ENCODE data around the gene SHMT2.
A peak's percentile ranks its signal among the peaks of the same experiment; 100 is the strongest.

SHMT2 gene

GRCh38 chr12:57229046-57229633, 371 bp upstream of the SHMT2 start:
- peak; percentile 65 for DNase-seq

GRCh38 chr12:57230381-57231155, 1.1 kb downstream of the SHMT2 start:
- no peak for DNase-seq

GRCh38 chr12:57231276-57232021, 1.9 kb downstream of the SHMT2 start:
- DNase-seq, result no peak

- DNase-seq, result no peak
These were observed 2.7 kb downstream of the SHMT2 start for GRCh38 chr12:57232156-57232756.

- no peak for DNase-seq
These were observed 4.1 kb downstream of the SHMT2 start for GRCh38 chr12:57233357-57234232.

- no peak for DNase-seq
These were observed 4.7 kb downstream of the SHMT2 start for GRCh38 chr12:57234233-57234570.

- no peak for DNase-seq
These were observed 5.1 kb downstream of the SHMT2 start for GRCh38 chr12:57234571-57235016.

- DNase-seq, result no peak
These were observed 5.7 kb downstream of the SHMT2 start for GRCh38 chr12:57235017-57235727.

GRCh38 chr12:57235728-57236131, 6.2 kb downstream of the SHMT2 start:
- DNase-seq, result no peak

- no peak for DNase-seq
These were observed 6.9 kb downstream of the SHMT2 start for GRCh38 chr12:57236201-57236924.

GRCh38 chr12:57236925-57237595, 7.5 kb downstream of the SHMT2 start:
- DNase-seq, result no peak

- no peak for DNase-seq
These were observed 8.1 kb downstream of the SHMT2 start for GRCh38 chr12:57237596-57237931.

- DNase-seq, result peak; percentile 59
These were observed 8.7 kb downstream of the SHMT2 start for GRCh38 chr12:57237932-57238853.

- peak; percentile 93 for DNase-seq
These were observed 9.5 kb downstream of the SHMT2 start for GRCh38 chr12:57238854-57239554.

GRCh38 chr12:57239587-57240065, 10.1 kb downstream of the SHMT2 start:
- no peak for DNase-seq

GRCh38 chr12:57240066-57240921, 10.8 kb downstream of the SHMT2 start:
- peak; percentile 88 for DNase-seq

GRCh38 chr12:57240926-57241401, 11.5 kb downstream of the SHMT2 start:
- DNase-seq, result no peak

Measured in activated CD4-positive, alpha-beta T cell treated with anti-CD3 and anti-CD28 coated beads, Interleukin-10, Interleukin-2, amounts not matched to agents 100 ng/mL and 50 ng/mL, durations not matched to agents 16 hours and 8 hours (primary cell).